CD4-positive, alpha-beta T cell treated with Interleukin-6 for 4 hours (primary cell): Measurements from ENCODE around the gene GALNT10.

Source experiments
- DNase-seq: peaks from one replicate; pipeline ENCODE4 v3.0.0-alpha.2; 2020; ENCODE audit warnings: mixed read lengths

The GALNT10 gene

DNA sequence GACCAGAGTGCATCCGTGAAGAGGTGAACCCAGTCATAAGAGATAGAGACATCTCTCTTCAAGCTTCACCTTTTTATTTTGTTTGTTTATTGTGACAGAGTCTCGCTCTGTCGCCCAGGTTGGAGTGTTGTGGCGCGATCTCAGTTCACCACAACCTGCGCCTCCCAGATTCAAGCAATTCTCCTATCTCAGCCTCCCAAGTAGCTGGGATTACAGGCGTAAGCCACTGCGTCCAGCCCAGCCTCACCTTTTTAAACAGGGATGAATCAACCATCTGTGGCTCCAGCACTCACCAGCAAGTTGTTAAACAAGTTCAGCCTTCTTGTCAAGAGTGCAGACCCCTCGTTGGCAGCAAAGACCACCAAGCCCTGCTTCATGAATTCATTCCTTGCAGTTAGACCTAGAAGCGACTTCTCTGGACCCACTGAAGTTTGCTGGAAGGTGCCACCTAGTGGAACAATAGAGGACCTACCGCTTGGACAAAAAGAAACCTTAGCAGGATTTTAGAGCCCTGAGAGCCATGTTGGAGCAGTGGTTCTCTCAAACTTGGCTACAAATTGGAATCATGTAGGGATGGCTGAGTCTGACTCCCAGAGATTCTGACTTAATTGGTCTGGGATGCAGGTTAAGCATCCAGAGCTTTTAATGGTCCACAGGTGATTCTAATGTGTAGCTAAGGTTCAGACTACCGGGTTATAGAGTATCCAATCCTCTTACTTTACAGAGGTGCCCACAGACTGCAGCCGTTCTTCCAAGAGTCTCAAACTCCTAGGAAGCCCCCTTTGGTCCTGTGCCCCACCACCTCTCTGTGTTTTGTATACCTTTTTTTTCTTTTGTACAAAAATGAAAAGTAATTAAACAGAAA, 10.5 kb upstream of the GALNT10 start:
- DNase-seq: peak; percentile 41

GRCh38 chr5:154181161-154181560, 9.4 kb upstream of the GALNT10 start:
- DNase-seq: no peak

DNA sequence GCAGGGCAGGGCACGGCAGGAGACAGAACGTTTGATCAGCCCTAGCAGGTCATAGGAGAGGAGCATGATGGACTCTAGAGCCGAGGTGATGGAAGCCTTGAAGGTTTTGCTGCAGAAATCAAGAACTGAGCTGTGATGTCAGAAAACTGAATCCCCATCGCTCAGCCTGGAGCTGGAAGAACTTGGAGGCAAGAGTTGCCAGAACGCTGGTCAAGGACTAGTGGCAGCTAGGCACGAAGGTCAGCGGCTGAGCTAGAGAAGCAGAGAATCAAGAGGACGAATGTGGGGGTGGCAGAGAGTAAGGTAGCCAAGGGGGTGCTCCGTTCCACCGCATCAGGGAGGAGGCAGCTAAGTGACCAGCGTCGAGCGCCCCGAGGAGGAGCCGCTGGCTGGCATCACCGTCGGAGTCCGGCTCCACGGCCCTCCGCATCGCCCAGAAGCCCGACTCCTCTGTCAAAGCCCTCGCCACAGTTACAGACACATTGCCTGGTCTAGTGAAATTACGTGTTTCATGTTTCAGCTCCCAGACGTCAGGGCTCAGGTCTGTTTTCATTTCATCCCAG, 1.2 kb upstream of the GALNT10 start:
- DNase-seq: no peak

GRCh38 chr5:154189819-154190594, 526 bp upstream of the GALNT10 start:
- peak; percentile 84 for DNase-seq

- peak; percentile 47 for DNase-seq
Measured at GRCh38 chr5:154191467-154192261, 1.1 kb downstream of the GALNT10 start.

DNA sequence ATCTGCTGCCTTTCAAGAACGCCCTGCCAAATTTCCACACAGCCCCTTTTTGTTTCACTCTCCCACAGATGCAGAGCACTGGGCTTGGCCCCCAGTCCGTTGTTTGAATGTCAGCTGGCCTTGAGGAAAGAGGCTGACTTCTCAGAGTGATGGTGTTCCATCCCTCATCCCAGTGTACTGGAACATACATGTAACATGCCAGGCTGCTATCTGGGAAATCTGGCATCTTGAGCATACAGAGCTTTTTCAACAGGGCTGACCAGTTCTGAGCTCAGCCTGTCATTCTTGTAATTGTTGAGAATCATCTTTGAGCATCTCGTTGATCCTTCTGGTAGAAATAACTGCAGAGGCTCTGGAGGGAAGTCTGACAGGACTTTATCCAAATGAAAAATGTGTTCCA, 2.8 kb downstream of the GALNT10 start:
- DNase-seq: no peak

GRCh38 chr5:154193701-154194121, 3.2 kb downstream of the GALNT10 start:
- DNase-seq: no peak

DNA sequence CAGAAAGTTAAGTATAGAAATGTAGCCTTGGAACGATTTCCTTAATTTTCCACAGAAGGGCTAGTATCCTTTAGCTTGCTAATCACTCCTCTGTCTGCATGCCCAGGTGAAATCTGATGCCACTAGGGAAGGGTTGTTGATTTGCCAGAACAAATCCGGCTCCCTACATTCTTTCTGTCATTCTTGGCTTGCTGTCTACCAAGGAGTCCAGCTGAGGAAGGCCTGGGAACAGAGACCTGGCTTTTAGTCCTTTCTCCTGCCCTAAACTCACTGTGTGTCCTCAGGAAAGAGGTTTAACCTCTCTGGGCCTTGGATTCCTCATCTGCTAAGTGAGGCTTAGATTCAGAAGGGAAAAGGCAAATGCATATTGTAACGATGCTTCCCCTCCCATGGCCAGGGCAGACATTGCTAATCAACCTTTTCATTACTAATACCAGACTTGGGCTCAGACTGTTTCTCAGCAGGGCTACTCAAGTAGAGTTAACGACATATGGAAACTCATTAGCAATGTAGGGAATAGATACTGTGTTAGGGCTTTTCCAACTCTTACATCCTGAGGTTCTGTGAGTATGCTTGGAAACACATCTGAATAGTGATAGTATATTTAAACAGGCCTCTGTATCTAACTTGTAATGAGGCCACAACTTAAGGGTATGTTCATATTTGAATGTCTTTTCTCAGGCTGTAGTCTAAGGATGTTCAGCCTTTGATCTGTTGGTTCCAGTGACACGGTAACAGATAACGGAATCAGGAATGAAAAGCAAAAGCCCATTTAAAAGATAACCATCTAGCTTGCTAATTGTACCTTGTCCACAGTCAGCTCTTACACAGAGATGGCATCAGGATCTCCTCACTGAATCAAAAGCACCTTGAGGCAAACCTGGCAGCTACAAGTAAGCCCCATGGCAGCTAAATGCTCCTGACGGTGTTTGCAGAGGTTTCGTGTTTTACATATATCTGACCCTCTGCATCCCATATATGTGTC, 4.1 kb downstream of the GALNT10 start:
- no peak for DNase-seq

DNA sequence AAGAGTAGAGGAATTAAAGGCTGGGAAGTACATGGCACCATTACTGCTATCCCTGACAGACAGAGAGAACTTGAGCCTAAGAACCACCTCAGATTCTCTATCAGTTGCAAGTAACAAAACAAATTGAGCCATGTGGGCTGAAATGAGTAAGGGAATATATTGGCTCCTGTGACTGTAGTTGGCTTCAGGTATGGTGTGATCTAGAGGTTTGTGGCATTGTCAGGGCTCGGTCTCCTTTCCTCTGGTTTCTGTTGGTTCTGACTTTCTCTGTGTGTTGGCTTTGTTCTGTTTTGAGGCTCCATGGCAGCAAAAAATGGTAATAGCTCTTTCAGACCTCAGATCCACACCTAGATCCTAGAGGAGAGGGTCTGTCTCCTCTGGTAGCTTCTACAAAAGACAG, 5.7 kb downstream of the GALNT10 start:
- no peak for DNase-seq

DNA sequence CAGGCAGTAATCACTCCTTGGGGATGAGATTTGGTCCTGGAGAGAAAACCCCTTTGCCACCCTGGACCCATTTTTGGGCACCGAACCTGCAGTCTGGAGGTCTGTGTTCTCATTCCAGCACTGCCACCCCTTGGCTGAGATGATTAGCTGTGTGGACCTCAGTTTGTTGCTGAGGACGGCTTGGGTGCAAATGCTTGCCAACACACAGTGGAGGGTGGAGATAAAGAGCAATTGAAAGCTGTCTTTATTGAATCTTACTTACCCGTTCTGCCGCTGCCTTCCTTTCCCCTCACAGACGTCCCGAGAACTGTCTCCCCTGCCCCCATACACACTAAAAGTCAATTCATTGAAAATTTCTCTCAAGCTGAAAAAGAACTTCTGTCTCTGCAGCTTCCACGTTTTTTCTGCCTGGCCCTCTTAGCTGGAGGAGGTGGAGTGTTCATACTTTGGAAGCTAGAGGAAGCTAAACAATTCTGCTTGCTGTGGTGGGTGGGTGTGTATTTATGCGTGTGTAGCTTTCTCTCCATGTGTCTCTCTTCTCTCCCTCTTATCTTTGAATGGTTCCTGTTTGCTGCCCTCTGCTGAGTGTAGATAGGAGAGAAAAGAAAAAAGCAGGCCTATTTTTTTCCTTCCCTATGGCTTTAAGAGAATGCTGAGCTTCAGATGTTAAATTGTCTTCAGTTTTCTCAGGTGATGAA, 6.6 kb downstream of the GALNT10 start:
- DNase-seq: no peak

- peak; percentile 75 for DNase-seq
Measured at GRCh38 chr5:154197801-154198491, 7.4 kb downstream of the GALNT10 start.

DNA sequence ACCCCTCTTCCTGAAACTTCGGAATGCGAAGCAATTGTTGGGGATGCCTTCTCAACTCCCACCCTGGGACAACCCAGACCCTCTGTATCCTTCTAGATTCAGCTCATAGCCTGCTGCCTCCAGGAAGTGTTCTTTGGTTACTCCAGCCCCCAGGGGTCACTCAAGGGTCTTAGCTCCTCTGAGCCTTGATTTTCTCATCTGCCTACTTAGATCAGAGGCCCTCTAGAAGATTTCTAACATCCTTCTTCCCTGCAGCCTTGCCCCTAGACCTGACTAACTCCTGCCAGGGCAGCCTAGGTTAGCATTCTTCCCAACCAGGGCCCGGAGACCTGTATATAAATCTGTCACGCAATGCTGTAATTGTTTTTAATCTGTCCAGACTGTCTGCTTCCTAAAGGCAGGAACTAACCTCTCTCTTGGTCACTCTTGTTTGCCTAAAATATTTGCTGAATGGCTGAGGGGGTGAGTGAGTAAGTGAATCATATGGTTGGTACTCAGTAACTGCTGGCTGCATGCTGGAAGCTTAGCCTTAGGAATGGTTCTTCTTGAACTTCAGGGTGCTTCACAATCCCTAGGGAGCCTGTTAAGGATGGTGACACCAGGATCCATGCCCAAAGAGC, 8.2 kb downstream of the GALNT10 start:
- DNase-seq: no peak

DNA sequence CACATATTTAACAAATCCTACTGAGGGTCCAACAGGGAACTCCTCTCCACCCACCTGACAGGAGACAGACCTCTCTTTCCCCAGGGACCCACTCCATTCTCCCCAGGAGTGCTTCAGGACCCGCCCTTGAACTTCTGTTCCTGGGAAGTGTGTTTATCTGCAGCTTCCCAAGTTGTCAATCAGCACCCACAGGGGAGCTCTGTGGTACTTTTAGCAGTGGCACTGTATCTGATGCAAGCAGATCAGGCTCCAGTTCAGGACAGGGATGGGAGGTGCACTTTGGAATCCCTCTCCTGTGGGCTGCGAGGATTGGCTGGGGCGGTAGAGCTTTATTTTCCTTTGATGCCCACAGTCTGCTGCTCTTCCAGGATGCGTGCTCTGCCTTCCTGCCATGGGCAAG, 8.7 kb downstream of the GALNT10 start:
- no peak for DNase-seq

DNA sequence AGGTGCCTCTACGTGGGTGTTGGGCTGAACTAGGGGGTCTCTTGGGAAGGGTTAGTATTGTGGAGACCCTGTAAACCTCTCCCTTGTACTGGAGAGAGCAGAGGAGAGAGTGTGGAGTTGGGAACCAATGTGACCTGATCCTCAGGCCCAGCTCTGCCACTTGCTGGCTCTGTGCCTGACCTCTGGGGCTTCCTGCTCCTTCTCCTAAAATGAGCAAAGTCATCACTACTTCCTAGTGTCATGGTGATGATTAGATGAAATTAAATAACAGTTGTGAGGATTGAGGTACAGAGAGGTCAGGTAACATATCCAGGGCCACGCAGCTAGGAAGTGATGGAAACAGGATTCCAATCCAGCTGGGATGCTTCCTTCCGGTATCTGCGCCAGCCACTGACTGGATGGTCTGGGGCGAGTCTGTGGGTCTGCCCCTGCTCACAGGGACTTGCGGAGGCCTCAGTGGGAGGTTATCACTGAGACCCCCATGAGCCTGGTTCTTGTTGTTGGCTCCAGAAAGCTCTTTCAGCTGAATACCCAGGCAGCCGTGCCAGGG, 9.2 kb downstream of the GALNT10 start:
- DNase-seq: no peak

- DNase-seq: no peak
Measured at GRCh38 chr5:154200221-154200620, 9.7 kb downstream of the GALNT10 start.

DNA sequence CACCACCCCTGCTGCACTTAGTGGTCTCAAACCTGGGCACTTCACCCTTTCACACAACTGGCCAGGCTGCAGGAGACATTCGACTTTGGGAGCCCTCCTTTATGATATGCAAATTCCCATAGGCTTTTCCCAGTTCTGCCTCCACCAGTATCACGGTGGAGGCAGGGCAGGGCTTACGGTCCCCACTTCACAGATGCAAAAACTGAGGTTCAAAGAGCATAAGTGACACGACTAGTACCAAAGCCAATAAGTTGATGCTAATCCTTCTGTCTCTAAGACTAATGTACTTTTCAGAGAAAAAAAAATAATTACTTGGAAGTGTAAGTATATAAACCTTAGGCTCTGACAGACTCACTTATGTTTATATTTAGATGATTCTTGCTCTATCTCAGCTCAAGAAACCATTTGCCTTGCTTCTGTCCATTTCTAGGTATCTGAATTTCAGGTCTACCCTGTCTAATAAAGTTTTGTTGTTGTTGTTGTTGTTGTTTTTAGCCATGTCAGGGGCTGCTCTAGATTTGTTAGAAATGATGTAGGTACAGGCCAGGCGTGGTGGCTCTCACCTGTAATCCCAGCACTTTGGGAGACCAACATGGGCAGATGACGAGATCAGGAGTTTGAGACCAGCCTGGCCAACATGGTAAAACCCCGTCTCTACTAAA, 10.7 kb downstream of the GALNT10 start:
- DNase-seq: no peak

DNA sequence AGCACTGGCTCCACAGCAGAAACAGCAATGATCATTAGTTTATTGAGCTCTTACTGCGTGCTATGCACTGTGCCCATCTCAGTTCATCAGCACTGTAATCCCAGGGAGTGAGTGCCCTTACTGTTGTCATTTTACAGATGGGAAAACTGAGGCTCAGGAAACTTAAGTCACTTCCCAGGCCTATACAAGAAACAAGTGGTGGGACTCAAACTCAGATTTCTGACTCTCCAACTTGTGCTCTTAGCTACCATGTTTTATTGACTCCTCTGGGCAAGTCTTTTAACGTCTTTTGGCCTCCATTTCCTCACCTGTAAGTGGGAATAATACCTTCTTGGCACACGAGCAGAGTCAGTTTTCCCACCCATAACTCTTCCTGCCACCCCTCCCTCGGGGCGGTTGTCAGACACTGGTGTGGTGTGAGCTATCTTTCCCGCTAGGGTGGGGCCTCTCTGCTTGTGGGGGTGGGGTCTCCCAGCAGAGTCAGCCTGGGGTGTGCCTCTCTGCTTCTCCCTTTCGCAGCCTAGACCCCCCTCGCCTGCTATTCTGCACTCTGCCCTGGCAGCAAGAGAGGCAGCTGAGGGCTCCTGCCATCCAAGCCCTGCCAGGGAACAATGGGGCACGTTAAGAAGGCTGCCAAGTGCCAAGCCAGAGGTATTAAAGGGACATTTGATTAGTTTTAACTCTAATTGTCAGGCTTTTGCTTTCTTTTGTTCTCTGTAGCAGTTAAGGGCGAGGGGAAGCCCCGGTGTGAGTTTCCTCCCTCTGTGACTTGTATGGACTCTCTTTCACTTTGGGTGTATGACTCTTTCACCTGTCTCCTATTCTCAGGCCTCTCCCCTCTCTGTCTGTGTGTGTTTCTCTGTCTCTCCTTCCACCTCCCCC, 12.1 kb downstream of the GALNT10 start:
- DNase-seq: peak; percentile 59
